Endothelial cell (in vitro differentiated cells): ENCODE data around the gene MTMR8. TPM values are rescaled to one million over a fixed set of nuclear protein-coding genes. Genes with fewer than 3 reads are reported as not detected.
A peak's percentile ranks its signal among the peaks of the same experiment; 100 is the strongest.
"Not testable (repeated sequence)": the region's sequence is repeated elsewhere in the genome, so short reads cannot be mapped to it uniquely, and the experiment has no call there.

Experiments
- DNase-seq: peaks from one replicate; pipeline ENCODE4 v3.0.0; 2021; ENCODE audit warnings: low spot score
- H3K27ac Mint-ChIP-seq: one replicate; pipeline ENCODE4 v1.8.0; 2021; ENCODE audit warnings: mixed read lengths, inconsistent platforms; ENCODE audit not compliant: unreplicated experiment
- H3K27me3 Mint-ChIP-seq: one replicate; pipeline ENCODE4 v1.8.0; 2021; ENCODE audit warnings: mild to moderate bottlenecking, moderate library complexity, mixed read lengths, inconsistent platforms; ENCODE audit not compliant: unreplicated experiment
- H3K36me3 Mint-ChIP-seq: one replicate; pipeline ENCODE4 v1.8.0; 2021; ENCODE audit warnings: mild to moderate bottlenecking, low read depth, mixed read lengths, inconsistent platforms; ENCODE audit not compliant: unreplicated experiment
- H3K4me1 Mint-ChIP-seq: one replicate; pipeline ENCODE4 v1.8.0; 2021; ENCODE audit warnings: mild to moderate bottlenecking, mixed read lengths, inconsistent platforms; ENCODE audit not compliant: unreplicated experiment
- H3K4me3 Mint-ChIP-seq: one replicate; pipeline ENCODE4 v1.8.0; 2021; ENCODE audit warnings: mild to moderate bottlenecking, mixed read lengths, inconsistent platforms; ENCODE audit not compliant: unreplicated experiment
- H3K9me3 Mint-ChIP-seq: one replicate; pipeline ENCODE4 v1.8.0; 2021; ENCODE audit warnings: mixed read lengths, inconsistent platforms; ENCODE audit not compliant: unreplicated experiment
- total RNA-seq: library from RNA; stranded (reverse); fragmentation: NEBNext Ultra II Directional; extraction: Animal tissue kit (Norgen Biotek cat#: 25700); gene quantifications from one replicate; pipeline ENCODE4 v1.2.1, GENCODE V29; 2021; ENCODE audit not compliant: unreplicated experiment
- TF ChIP-seq, protein P1 (sequence below): fragments of 200-600 bp; sonication (generic); IDR thresholded peaks from one replicate; pipeline ENCODE4 v1.5.0; 2021; ENCODE audit warnings: antibody characterized with exemption; ENCODE audit not compliant: unreplicated experiment

MTMR8 gene
- total RNA-seq, 1 donor from 2014 or later = 3.4 TPM

DNA sequence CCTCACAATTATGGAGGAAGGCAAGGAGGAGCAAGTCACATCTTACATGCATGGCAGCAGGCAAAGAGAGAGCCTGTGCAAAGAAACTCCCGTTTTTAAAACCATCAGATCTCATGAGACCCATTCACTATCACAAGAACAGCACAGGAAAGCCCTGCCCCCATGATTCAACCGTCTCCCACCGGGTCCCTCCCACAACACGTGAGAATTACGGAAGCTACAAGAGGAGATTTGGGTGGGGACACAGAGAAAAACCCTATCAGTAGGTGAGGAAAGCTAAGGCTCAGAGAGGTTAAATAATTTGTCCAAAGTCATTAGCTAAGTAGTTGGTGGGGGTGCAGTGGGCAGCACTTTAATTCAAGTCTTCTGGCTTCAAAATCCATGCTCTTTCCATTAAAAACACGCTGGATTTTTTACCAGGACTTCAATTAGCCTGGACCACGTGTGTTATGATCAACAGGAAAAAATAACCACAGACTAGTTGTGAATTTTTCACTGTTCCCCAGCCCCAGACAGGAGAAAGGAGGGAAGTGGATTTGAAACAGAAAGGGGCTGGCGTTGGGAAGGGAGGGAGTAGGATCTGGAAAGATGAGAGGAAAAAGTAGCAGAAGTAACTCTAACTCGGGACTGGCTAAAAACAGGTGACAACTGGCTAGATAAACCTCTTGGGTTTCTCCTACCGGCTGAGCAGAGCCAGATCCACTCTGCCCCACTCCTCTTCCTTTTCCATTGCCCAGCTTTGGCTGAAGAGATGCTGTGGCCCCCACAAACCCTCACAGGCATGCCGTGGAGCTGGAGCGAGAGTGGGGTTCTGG lies 986 bp downstream of the MTMR8 start:
- no peak for DNase-seq
- Mint-ChIP-seq H3K27ac (no peak overlapping the region), H3K4me1 (no peaks in the 10 kb centered on the region), H3K27me3 (peaks cover 4% of the 10 kb centered on the region), H3K4me3 (peak overlapping the region; percentile 90), H3K36me3 (no peaks in the 10 kb centered on the region), H3K9me3 (no peaks in the 10 kb centered on the region)
- TF ChIP-seq, protein P1, sequence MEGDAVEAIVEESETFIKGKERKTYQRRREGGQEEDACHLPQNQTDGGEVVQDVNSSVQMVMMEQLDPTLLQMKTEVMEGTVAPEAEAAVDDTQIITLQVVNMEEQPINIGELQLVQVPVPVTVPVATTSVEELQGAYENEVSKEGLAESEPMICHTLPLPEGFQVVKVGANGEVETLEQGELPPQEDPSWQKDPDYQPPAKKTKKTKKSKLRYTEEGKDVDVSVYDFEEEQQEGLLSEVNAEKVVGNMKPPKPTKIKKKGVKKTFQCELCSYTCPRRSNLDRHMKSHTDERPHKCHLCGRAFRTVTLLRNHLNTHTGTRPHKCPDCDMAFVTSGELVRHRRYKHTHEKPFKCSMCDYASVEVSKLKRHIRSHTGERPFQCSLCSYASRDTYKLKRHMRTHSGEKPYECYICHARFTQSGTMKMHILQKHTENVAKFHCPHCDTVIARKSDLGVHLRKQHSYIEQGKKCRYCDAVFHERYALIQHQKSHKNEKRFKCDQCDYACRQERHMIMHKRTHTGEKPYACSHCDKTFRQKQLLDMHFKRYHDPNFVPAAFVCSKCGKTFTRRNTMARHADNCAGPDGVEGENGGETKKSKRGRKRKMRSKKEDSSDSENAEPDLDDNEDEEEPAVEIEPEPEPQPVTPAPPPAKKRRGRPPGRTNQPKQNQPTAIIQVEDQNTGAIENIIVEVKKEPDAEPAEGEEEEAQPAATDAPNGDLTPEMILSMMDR = no peak

DNA sequence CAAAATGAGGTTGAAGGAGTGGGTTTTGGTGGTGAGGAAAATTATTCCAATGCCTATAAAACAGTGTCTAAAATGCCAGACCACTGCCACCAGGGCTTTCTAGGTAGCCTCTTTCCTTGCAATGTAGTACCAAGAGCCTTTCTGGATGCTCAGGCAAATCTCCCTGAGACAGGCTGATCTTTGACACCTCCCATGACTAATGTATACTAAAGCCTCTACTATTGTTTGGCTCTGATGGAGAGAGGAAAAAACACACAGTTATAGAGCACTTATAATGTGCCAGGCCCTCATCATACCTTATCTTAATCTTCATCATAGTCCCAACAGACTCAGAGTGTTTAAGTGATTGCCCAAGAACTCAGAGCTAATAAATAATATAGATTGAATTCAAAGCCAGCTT lies 5.8 kb downstream of the MTMR8 start:
- no peak overlapping the region for H3K4me3 Mint-ChIP-seq
- H3K36me3 Mint-ChIP-seq = peaks cover 7% of the 10 kb centered on the region
- H3K4me1 Mint-ChIP-seq = no peaks in the 10 kb centered on the region
- no peak overlapping the region for H3K27ac Mint-ChIP-seq
- H3K27me3 Mint-ChIP-seq = peaks cover 2% of the 10 kb centered on the region
- no peaks in the 10 kb centered on the region for H3K9me3 Mint-ChIP-seq
- DNase-seq = no peak
- TF ChIP-seq, protein P1 = no peak

- H3K4me1 Mint-ChIP-seq, H3K9me3 Mint-ChIP-seq, DNase-seq, H3K4me3 Mint-ChIP-seq, H3K27me3 Mint-ChIP-seq, H3K27ac Mint-ChIP-seq: not testable (repeated sequence)
- H3K36me3 Mint-ChIP-seq = peaks cover 27% of the 10 kb centered on the region
These were observed 14.5 kb downstream of the MTMR8 start for GRCh38 chrX:64380789-64381188.

- Mint-ChIP-seq H3K4me3 (no peak overlapping the region), H3K36me3 (peaks cover 22% of the 10 kb centered on the region), H3K9me3 (no peaks in the 10 kb centered on the region), H3K27me3 (no peaks in the 10 kb centered on the region), H3K27ac (no peak overlapping the region), H3K4me1 (no peaks in the 10 kb centered on the region)
- DNase-seq = no peak
- TF ChIP-seq, protein P1 = no peak
These were observed 15.3 kb downstream of the MTMR8 start for GRCh38 chrX:64379924-64380323.

DNA sequence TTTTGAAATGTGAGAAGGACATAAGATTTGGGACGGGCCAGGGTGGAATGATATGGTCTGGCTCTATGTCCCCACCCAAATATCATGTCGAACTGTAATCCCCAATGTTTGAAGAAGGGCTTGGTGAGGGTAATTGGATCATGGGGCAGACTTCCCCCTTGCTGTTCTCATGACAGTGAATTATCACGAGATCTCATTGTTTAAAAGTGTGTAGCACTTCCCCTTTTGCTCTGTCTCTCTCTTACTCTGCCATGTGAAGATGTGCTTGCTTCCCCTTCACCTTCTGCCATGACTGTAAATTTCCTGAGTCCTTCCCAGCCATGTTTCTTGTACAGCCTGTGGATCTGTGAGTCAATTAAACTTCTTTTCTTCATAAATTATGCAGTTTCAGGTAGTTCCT lies 17.5 kb downstream of the MTMR8 start:
- DNase-seq = no peak
- TF ChIP-seq, protein P1 = no peak
- Mint-ChIP-seq H3K36me3 (peaks cover 15% of the 10 kb centered on the region), H3K27ac (no peak overlapping the region), H3K9me3 (no peaks in the 10 kb centered on the region), H3K4me1 (no peaks in the 10 kb centered on the region), H3K27me3 (no peaks in the 10 kb centered on the region), H3K4me3 (no peak overlapping the region)
